HepG2 (cell line): ENCODE data around the gene ETFA. TPM values are rescaled to one million over a fixed set of nuclear protein-coding genes. Genes with fewer than 3 reads are reported as not detected.
A peak's percentile ranks its signal among the peaks of the same experiment; 100 is the strongest.

Source experiments
- ISL2 ChIP-seq: sonication (generic); formaldehyde crosslinking; IDR thresholded peaks from 2 replicates; pipeline ENCODE4 v1.5.0; 2020; ENCODE audit warnings: missing genetic modification reagents
- MXI1 ChIP-seq: IDR thresholded peaks from 3 replicates; pipeline ENCODE4 v1.6.1; 2012; ENCODE audit warnings: low read depth, low read length, inconsistent platforms, borderline replicate concordance
- NCOA2 ChIP-seq: sonication (generic); formaldehyde crosslinking; IDR thresholded peaks from 2 replicates; pipeline ENCODE4 v1.8.0; 2022; ENCODE audit warnings: inconsistent platforms
- PCBP2 ChIP-seq: fragments of 200-400 bp; formaldehyde crosslinking; optimal IDR thresholded peaks from 2 replicates; pipeline ENCODE3; 2018; ENCODE audit warnings: low read length, low read depth; ENCODE audit not compliant: poor library complexity, severe bottlenecking
- RFXANK ChIP-seq: IDR thresholded peaks from 2 replicates; pipeline ENCODE4 v1.6.1; 2016
- SALL1 ChIP-seq: sonication (generic); formaldehyde crosslinking; IDR thresholded peaks from 2 replicates; pipeline ENCODE4 v1.8.0; 2022; ENCODE audit warnings: mild to moderate bottlenecking, missing genetic modification reagents
- WIZ ChIP-seq: sonication (generic); formaldehyde crosslinking; IDR thresholded peaks from 2 replicates; pipeline ENCODE4 v1.5.1; 2020; ENCODE audit warnings: mild to moderate bottlenecking, missing genetic modification reagents
- ZBTB20 ChIP-seq: sonication (generic); formaldehyde crosslinking; IDR thresholded peaks from 2 replicates; pipeline ENCODE4 v1.8.1; 2023; ENCODE audit warnings: missing genetic modification reagents, low read depth, mild to moderate bottlenecking, borderline replicate concordance
- ZFP36 ChIP-seq: fragments of 150-350 bp; IDR thresholded peaks from 2 replicates; pipeline ENCODE4 v1.6.1; 2018; ENCODE audit warnings: borderline replicate concordance, low read length, low read depth; ENCODE audit not compliant: partially characterized antibody
- ZFX ChIP-seq: sonication (generic); formaldehyde crosslinking; IDR thresholded peaks from 2 replicates; pipeline ENCODE4 v1.4.0; 2020; ENCODE audit warnings: mild to moderate bottlenecking, low read depth, missing genetic modification reagents, moderate library complexity
- ZNF101 ChIP-seq: sonication (generic); formaldehyde crosslinking; IDR thresholded peaks from 2 replicates; pipeline ENCODE4 v1.4.0; 2020; ENCODE audit warnings: mild to moderate bottlenecking, low read depth, missing genetic modification reagents, borderline replicate concordance
- ZNF501 ChIP-seq: sonication (generic); formaldehyde crosslinking; IDR thresholded peaks from 2 replicates; pipeline ENCODE4 v1.5.1; 2020; ENCODE audit warnings: mild to moderate bottlenecking, moderate library complexity, missing genetic modification reagents
- ZNF546 ChIP-seq: sonication (generic); formaldehyde crosslinking; conservative IDR thresholded peaks from 2 replicates; pipeline ENCODE4 v1.8.1; 2023; ENCODE audit warnings: mild to moderate bottlenecking, missing genetic modification reagents
- ZNF563 ChIP-seq: sonication (generic); formaldehyde crosslinking; IDR thresholded peaks from 2 replicates; pipeline ENCODE4 v1.8.0; 2022; ENCODE audit warnings: mild to moderate bottlenecking, moderate library complexity, missing genetic modification reagents
- polyA plus RNA-seq, 8 experiments: library from polyadenylated mRNA; depleted of rRNA in 3 of 8; stranded (reverse) in 7 of 8; unstranded in 1 of 8; fragments of >200 nt; fragmentation: Illumina TruSeq in 4 of 8; extraction: Trizol in 4 of 8; gene quantifications; 2 replicates each; pipeline versions ENCODE4 v1.2.1 to v1.2.3, GENCODE V29; 2011 to 2016; ENCODE audit warnings: low read depth in 4 of 8, missing spikeins in 1 of 8, mixed read lengths in 1 of 8; ENCODE audit not compliant: insufficient read depth in 1 of 8
- total RNA-seq, 5 experiments: library from RNA; depleted of rRNA; stranded (reverse); fragments of >200 nt; fragmentation: Illumina TruSeq; extraction: Trizol; gene quantifications; 2 replicates each; pipeline ENCODE4 v1.2.3, GENCODE V29; 2016; ENCODE audit warnings: low read depth in 1 of 5
- TF ChIP-seq, protein P1 (sequence below): sonication (generic); formaldehyde crosslinking; IDR thresholded peaks from 2 replicates; pipeline ENCODE4 v1.5.1; 2020; ENCODE audit warnings: missing genetic modification reagents, mild to moderate bottlenecking, borderline replicate concordance
- TF ChIP-seq, protein P2 (sequence below): sonication (generic); formaldehyde crosslinking; IDR thresholded peaks from 2 replicates; pipeline ENCODE4 v1.8.0; 2022; ENCODE audit warnings: missing genetic modification reagents, mild to moderate bottlenecking, moderate library complexity, borderline replicate concordance
- TF ChIP-seq, protein P3 (sequence below): sonication (generic); formaldehyde crosslinking; IDR thresholded peaks from 2 replicates; pipeline ENCODE4 v1.5.0; 2020; ENCODE audit warnings: missing genetic modification reagents
- TF ChIP-seq, protein P4 (sequence below): IDR thresholded peaks from 2 replicates; pipeline ENCODE4 v1.6.1; 2018; ENCODE audit warnings: missing genetic modification reagents, mild to moderate bottlenecking, missing compliant biosample characterization
- TF ChIP-seq, protein P5 (sequence below): sonication (generic); formaldehyde crosslinking; IDR thresholded peaks from 2 replicates; pipeline ENCODE4 v1.4.0; 2020; ENCODE audit warnings: missing genetic modification reagents

The ETFA gene
- total and polyA plus RNA-seq, 2 of the 13 experiments (the other 11 are each of a cell fraction or from before 2014, with no cell fraction given) = 291 to 396 TPM

DNA sequence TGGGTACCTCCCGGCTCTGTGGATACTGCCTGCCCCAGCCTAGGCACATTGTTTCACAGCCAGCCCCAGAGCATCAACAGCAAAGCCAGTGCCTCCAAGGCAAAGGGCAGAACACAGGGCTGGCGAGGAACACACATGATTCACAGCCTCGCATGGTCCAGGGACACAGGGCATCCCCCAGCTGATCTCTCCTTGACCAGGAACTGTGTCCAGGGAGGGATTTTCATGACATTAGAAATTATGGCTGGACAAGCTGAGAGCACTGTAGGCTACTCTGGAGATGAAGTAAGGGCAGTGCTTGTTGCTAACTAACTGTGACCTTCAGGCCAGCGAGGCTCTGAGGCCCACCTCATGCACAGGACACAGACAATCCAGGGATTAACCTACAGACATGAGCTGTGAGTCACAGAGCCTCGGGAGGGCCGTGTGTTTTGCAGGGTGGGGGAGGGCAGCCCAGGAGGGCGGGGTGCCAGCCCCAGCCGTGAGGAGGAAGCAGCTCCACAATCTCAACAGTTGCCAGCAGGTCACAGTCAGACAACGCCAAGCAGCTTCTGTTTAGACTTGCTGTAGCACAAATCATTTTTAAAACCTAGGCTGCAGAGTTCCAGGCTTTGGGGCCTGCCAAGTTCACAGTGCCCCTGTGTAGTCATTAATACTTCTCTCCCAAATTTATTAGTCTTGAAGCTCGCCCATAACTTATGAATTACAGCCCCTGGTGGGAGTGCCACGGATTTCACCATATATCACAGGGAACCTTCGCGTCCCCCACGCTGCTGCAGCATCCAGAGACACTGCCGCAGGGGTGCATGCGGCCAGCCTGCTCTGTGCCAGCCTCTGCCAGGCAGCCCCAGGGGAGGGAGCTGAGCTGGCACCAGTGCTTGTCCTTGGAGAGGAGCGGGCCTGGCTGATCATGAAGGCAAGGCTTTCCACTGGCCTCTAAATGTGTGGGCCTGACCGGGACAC is 114.7 kb downstream of the ETFA start (continued):
- TF ChIP-seq, protein P1, sequence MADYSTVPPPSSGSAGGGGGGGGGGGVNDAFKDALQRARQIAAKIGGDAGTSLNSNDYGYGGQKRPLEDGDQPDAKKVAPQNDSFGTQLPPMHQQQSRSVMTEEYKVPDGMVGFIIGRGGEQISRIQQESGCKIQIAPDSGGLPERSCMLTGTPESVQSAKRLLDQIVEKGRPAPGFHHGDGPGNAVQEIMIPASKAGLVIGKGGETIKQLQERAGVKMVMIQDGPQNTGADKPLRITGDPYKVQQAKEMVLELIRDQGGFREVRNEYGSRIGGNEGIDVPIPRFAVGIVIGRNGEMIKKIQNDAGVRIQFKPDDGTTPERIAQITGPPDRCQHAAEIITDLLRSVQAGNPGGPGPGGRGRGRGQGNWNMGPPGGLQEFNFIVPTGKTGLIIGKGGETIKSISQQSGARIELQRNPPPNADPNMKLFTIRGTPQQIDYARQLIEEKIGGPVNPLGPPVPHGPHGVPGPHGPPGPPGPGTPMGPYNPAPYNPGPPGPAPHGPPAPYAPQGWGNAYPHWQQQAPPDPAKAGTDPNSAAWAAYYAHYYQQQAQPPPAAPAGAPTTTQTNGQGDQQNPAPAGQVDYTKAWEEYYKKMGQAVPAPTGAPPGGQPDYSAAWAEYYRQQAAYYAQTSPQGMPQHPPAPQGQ (CRISPR knock-in tag) = no peak
- no peak; the same call in 1 of the 2 replicates for TF ChIP-seq ZNF563 (CRISPR knock-in tag)
- TF ChIP-seq, protein P2, sequence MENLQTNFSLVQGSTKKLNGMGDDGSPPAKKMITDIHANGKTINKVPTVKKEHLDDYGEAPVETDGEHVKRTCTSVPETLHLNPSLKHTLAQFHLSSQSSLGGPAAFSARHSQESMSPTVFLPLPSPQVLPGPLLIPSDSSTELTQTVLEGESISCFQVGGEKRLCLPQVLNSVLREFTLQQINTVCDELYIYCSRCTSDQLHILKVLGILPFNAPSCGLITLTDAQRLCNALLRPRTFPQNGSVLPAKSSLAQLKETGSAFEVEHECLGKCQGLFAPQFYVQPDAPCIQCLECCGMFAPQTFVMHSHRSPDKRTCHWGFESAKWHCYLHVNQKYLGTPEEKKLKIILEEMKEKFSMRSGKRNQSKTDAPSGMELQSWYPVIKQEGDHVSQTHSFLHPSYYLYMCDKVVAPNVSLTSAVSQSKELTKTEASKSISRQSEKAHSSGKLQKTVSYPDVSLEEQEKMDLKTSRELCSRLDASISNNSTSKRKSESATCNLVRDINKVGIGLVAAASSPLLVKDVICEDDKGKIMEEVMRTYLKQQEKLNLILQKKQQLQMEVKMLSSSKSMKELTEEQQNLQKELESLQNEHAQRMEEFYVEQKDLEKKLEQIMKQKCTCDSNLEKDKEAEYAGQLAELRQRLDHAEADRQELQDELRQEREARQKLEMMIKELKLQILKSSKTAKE = peak; percentile 78; the same call in 1 of the 2 replicates
- TF ChIP-seq ZFX (CRISPR knock-in tag) = peak; percentile 84
- TF ChIP-seq WIZ (CRISPR knock-in tag) = no peak
- TF ChIP-seq RFXANK = 0 out of 2 replicates have a peak, but pooled peaks have one; percentile 27
- no peak for TF ChIP-seq ZFP36
- TF ChIP-seq, protein P3, sequence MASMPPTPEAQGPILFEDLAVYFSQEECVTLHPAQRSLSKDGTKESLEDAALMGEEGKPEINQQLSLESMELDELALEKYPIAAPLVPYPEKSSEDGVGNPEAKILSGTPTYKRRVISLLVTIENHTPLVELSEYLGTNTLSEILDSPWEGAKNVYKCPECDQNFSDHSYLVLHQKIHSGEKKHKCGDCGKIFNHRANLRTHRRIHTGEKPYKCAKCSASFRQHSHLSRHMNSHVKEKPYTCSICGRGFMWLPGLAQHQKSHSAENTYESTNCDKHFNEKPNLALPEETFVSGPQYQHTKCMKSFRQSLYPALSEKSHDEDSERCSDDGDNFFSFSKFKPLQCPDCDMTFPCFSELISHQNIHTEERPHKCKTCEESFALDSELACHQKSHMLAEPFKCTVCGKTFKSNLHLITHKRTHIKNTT (CRISPR knock-in tag) = no peak
- no peak for TF ChIP-seq ISL2 (CRISPR knock-in tag)
- peak; percentile 15; the same call in 1 of the 2 replicates for TF ChIP-seq ZNF501
- peak; percentile 52; the same call in 1 of the 2 replicates for TF ChIP-seq ZBTB20
- peak; percentile 35; the same call in 1 of the 2 replicates for TF ChIP-seq NCOA2 (CRISPR knock-in tag)
- TF ChIP-seq MXI1 = peak; percentile 41; the same call in 1 of the 3 replicates
- peak; percentile 69 for TF ChIP-seq SALL1 (CRISPR knock-in tag)
- TF ChIP-seq, protein P4, sequence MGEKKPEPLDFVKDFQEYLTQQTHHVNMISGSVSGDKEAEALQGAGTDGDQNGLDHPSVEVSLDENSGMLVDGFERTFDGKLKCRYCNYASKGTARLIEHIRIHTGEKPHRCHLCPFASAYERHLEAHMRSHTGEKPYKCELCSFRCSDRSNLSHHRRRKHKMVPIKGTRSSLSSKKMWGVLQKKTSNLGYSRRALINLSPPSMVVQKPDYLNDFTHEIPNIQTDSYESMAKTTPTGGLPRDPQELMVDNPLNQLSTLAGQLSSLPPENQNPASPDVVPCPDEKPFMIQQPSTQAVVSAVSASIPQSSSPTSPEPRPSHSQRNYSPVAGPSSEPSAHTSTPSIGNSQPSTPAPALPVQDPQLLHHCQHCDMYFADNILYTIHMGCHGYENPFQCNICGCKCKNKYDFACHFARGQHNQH (CRISPR knock-in tag) = peak; percentile 61; the same call in 1 of the 2 replicates
- TF ChIP-seq, protein P5, sequence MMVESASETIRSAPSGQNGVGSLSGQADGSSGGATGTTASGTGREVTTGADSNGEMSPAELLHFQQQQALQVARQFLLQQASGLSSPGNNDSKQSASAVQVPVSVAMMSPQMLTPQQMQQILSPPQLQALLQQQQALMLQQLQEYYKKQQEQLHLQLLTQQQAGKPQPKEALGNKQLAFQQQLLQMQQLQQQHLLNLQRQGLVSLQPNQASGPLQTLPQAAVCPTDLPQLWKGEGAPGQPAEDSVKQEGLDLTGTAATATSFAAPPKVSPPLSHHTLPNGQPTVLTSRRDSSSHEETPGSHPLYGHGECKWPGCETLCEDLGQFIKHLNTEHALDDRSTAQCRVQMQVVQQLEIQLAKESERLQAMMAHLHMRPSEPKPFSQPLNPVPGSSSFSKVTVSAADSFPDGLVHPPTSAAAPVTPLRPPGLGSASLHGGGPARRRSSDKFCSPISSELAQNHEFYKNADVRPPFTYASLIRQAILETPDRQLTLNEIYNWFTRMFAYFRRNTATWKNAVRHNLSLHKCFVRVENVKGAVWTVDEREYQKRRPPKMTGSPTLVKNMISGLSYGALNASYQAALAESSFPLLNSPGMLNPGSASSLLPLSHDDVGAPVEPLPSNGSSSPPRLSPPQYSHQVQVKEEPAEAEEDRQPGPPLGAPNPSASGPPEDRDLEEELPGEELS (CRISPR knock-in tag) = peak; percentile 44
- no peak for TF ChIP-seq PCBP2
- TF ChIP-seq ZNF546 (CRISPR knock-in tag) = no peak
- no peak for TF ChIP-seq ZNF101
